GM12878 (cell line): ENCODE results near the gene FXYD6. TPM values are rescaled to one million over a fixed set of nuclear protein-coding genes. Genes with fewer than 3 reads are reported as not detected.

ENCODE experiments used
- EGR1 ChIP-seq, 2 experiments: IDR thresholded peaks; 1 replicate in 1 of 2; 2 replicates in 1 of 2; pipeline ENCODE4 v1.6.1; 2011 to 2012; ENCODE audit warnings: low read depth in 2 of 2, low read length in 2 of 2, borderline replicate concordance in 1 of 2, mild to moderate bottlenecking in 1 of 2, moderate library complexity in 1 of 2
- GABPA ChIP-seq: IDR thresholded peaks from 2 replicates; pipeline ENCODE4 v1.6.1; 2014; ENCODE audit warnings: antibody characterized with exemption, low read depth, mild to moderate bottlenecking, inconsistent platforms
- GATAD2B ChIP-seq: fragments of 450-650 bp; conservative IDR thresholded peaks from 2 replicates; pipeline ENCODE4 v1.6.1; 2017; ENCODE audit warnings: low read depth, mild to moderate bottlenecking, moderate library complexity
- IKZF1 ChIP-seq: fragments of 450-650 bp; conservative IDR thresholded peaks from 2 replicates; pipeline ENCODE4 v1.6.1; 2017; ENCODE audit warnings: antibody characterized with exemption, mild to moderate bottlenecking
- NBN ChIP-seq: fragments of 450-650 bp; IDR thresholded peaks from 2 replicates; pipeline ENCODE4 v1.6.1; 2016
- NKRF ChIP-seq: fragments of 450-650 bp; conservative IDR thresholded peaks from 2 replicates; pipeline ENCODE4 v1.6.1; 2017; ENCODE audit warnings: mild to moderate bottlenecking, moderate library complexity
- NRF1 ChIP-seq: conservative IDR thresholded peaks from 2 replicates; pipeline ENCODE4 v1.6.1; 2011; ENCODE audit warnings: mild to moderate bottlenecking, low read depth, low read length, improper control_type of control experiment
- PKNOX1 ChIP-seq: fragments of 450-650 bp; IDR thresholded peaks from 2 replicates; pipeline ENCODE4 v1.6.1; 2016; ENCODE audit warnings: mild to moderate bottlenecking
- RBBP5 ChIP-seq: fragments of 200-600 bp; sonication (generic); conservative IDR thresholded peaks from 2 replicates; pipeline ENCODE4 v1.6.1; 2016
- RCOR1 ChIP-seq: conservative IDR thresholded peaks from 2 replicates; pipeline ENCODE4 v1.6.1; 2012; ENCODE audit warnings: low read depth, low read length, improper control_type of control experiment
- SIX5 ChIP-seq: IDR thresholded peaks from 2 replicates; pipeline ENCODE4 v1.6.1; 2011; ENCODE audit warnings: mild to moderate bottlenecking, low read depth, low read length, moderate library complexity; ENCODE audit not compliant: severe bottlenecking
- STAT3 ChIP-seq: IDR thresholded peaks from 2 replicates; pipeline ENCODE4 v1.6.1; 2011; ENCODE audit warnings: low read depth, low read length, improper control_type of control experiment
- TAF1 ChIP-seq: IDR thresholded peaks from 2 replicates; pipeline ENCODE4 v1.6.1; 2011; ENCODE audit warnings: mild to moderate bottlenecking, low read depth, low read length, borderline replicate concordance
- YBX1 ChIP-seq: fragments of 450-650 bp; IDR thresholded peaks from 2 replicates; pipeline ENCODE4 v1.6.1; 2016; ENCODE audit warnings: antibody characterized with exemption
- ZNF207 ChIP-seq: fragments of 450-650 bp; IDR thresholded peaks from 2 replicates; pipeline ENCODE4 v1.6.1; 2014; ENCODE audit warnings: antibody characterized with exemption, mild to moderate bottlenecking, borderline replicate concordance
- ZNF217 ChIP-seq: fragments of 450-650 bp; IDR thresholded peaks from 2 replicates; pipeline ENCODE4 v1.6.1; 2017; ENCODE audit warnings: antibody characterized with exemption, mild to moderate bottlenecking
- polyA plus RNA-seq, 11 experiments: library from polyadenylated mRNA; depleted of rRNA in 4 of 11; unstranded in 6 of 11; stranded (reverse) in 5 of 11; fragments of >200 nt; fragmentation: Nextera tagmentation in 4 of 11; fragmentation: Illumina TruSeq in 1 of 11; extraction: Ambion mirVana in 4 of 11; extraction: Trizol in 1 of 11; gene quantifications; 1 replicate in 1 of 11; 2 replicates in 10 of 11; pipeline versions ENCODE4 v1.2.1 to v1.2.3, GENCODE V29; 2011 to 2016; ENCODE audit warnings: inconsistent platforms in 2 of 11, missing spikeins in 2 of 11, low read depth in 1 of 11
- total RNA-seq, 4 experiments: library from RNA; depleted of rRNA in 3 of 4; stranded (reverse); fragments of >200 nt in 3 of 4; fragmentation: Illumina TruSeq in 1 of 4; extraction: Trizol in 1 of 4; gene quantifications; 2 replicates each; pipeline versions ENCODE4 v1.2.1 to v1.2.3, GENCODE V29; 2013 to 2021
- TF ChIP-seq, protein P1 (sequence below): fragments of 450-650 bp; IDR thresholded peaks from 2 replicates; pipeline ENCODE4 v1.6.1; 2017; ENCODE audit warnings: mild to moderate bottlenecking, moderate library complexity
- TF ChIP-seq, protein P2 (sequence below): fragments of 450-650 bp; IDR thresholded peaks from 2 replicates; pipeline ENCODE4 v1.6.1; 2014; ENCODE audit warnings: mild to moderate bottlenecking
- TF ChIP-seq, protein P3 (sequence below): IDR thresholded peaks from 2 replicates; pipeline ENCODE4 v1.6.1; 2012; ENCODE audit warnings: low read depth, low read length, improper control_type of control experiment

Gene FXYD6
- total and polyA plus RNA-seq, 10 of the 15 experiments (the other 5 are each of a cell fraction or from before 2014, with no cell fraction given), result 0.09 to 2.0 (median 0.23) TPM; not detected in 2

- TF ChIP-seq, protein P1, sequence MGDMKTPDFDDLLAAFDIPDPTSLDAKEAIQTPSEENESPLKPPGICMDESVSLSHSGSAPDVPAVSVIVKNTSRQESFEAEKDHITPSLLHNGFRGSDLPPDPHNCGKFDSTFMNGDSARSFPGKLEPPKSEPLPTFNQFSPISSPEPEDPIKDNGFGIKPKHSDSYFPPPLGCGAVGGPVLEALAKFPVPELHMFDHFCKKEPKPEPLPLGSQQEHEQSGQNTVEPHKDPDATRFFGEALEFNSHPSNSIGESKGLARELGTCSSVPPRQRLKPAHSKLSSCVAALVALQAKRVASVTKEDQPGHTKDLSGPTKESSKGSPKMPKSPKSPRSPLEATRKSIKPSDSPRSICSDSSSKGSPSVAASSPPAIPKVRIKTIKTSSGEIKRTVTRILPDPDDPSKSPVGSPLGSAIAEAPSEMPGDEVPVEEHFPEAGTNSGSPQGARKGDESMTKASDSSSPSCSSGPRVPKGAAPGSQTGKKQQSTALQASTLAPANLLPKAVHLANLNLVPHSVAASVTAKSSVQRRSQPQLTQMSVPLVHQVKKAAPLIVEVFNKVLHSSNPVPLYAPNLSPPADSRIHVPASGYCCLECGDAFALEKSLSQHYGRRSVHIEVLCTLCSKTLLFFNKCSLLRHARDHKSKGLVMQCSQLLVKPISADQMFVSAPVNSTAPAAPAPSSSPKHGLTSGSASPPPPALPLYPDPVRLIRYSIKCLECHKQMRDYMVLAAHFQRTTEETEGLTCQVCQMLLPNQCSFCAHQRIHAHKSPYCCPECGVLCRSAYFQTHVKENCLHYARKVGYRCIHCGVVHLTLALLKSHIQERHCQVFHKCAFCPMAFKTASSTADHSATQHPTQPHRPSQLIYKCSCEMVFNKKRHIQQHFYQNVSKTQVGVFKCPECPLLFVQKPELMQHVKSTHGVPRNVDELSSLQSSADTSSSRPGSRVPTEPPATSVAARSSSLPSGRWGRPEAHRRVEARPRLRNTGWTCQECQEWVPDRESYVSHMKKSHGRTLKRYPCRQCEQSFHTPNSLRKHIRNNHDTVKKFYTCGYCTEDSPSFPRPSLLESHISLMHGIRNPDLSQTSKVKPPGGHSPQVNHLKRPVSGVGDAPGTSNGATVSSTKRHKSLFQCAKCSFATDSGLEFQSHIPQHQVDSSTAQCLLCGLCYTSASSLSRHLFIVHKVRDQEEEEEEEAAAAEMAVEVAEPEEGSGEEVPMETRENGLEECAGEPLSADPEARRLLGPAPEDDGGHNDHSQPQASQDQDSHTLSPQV, result 0 out of 2 replicates have a peak, but pooled peaks have one; percentile 4
- peak; percentile 96 for TF ChIP-seq PKNOX1
- TF ChIP-seq RBBP5, result no peak
- TF ChIP-seq NKRF, result no peak; the same call in 1 of the 2 replicates
- TF ChIP-seq ZNF217, result no peak
- TF ChIP-seq TAF1, result 0 out of 2 replicates have a peak, but pooled peaks have one; percentile 42
- no peak for TF ChIP-seq GABPA
- TF ChIP-seq RCOR1, result no peak
- TF ChIP-seq NBN, result no peak; the same call in 1 of the 2 replicates
- TF ChIP-seq, protein P2, sequence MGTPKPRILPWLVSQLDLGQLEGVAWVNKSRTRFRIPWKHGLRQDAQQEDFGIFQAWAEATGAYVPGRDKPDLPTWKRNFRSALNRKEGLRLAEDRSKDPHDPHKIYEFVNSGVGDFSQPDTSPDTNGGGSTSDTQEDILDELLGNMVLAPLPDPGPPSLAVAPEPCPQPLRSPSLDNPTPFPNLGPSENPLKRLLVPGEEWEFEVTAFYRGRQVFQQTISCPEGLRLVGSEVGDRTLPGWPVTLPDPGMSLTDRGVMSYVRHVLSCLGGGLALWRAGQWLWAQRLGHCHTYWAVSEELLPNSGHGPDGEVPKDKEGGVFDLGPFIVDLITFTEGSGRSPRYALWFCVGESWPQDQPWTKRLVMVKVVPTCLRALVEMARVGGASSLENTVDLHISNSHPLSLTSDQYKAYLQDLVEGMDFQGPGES, result no peak
- no peak for TF ChIP-seq YBX1
- TF ChIP-seq EGR1 (IDR thresholded peaks at IDR 0.05; ENCODE audit: borderline replicate concordance in 1 of 2, low read depth in 2 of 2, low read length in 2 of 2), result no peak; a peak in 1 of 3 replicates
- TF ChIP-seq STAT3, result peak; percentile 74; the same call in 1 of the 2 replicates
- TF ChIP-seq, protein P3, sequence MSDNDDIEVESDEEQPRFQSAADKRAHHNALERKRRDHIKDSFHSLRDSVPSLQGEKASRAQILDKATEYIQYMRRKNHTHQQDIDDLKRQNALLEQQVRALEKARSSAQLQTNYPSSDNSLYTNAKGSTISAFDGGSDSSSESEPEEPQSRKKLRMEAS, result peak; percentile 48; the same call in 1 of the 2 replicates
- TF ChIP-seq ZNF207, result 0 out of 2 replicates have a peak, but pooled peaks have one; percentile 53
- no peak for TF ChIP-seq NRF1
- TF ChIP-seq IKZF1, result peak; percentile 82
- TF ChIP-seq SIX5, result no peak
- TF ChIP-seq GATAD2B, result peak; percentile 26; the same call in 1 of the 2 replicates
Observed at GRCh38 chr11:117814766-117815261, 61.6 kb downstream of the FXYD6 start (continued).
